Measurements from ENCODE around the gene KANSL1.

Gene KANSL1

GRCh38 chr17:46141645-46142044, 51.6 kb downstream of the KANSL1 start:
- in situ Hi-C loops (cut with HindIII; ENCODE audit: low sequenced_read_pairs) = no loop called here

DNA sequence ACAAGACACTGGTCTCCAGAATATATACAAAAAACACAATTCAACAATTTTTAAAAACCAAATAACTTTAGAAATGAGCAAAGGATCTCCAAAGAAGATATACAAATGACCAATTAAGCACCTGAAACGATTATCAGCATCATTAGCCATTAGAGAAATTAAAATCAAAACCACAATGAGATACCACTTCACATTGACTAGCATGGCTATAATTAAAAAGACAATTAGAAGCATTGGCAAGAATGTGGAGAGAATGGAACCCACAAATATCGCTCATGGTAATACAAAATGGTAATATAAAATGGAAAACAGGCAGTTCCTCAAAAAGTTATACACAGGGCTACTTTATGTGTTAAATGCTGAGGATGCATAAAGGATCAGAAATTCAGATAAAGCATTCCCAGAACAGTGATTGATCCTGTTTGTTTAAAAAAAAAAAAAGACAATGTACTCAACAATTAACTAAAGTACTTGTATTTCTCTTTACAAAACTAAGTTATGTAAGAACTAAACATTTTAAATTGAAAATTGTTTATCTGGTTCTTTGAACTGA, 52.5 kb downstream of the KANSL1 start:
- in situ Hi-C loops (cut with HindIII; ENCODE audit: low sequenced_read_pairs) = no loop called here

DNA sequence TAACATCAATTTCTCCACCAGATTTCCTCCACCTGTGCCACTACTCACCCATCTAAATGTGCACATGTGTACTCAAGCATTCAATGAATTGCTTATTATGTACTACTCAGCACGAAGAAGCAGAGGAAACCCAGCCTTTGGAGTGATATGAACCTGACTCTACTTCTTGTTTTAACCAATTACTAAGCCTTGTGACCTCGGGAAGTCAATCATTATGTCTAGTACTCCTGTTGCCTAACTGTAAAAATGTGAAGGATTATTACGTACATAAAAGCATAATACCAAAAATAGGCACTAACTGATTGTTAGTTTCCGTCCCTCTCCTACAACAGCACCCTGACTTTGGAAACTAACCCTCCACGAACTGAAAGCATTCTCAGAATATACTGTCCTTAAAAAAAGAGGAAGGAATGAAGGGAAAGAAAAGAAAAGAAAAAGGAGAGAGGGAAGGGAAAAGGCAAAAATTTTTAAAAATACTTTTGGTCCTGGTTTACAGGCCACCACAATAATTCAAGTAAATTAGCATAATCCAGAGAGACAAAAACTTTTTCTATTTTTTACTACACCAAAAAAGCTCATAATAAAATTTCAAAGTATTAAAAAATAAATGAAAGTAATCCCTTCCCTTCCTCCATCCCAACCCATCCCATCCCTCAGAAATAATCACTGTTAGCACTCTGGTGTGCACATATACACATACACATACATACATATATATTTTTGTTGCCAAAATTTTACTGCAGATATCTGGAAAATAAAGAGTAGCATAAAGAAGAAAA, 53.6 kb downstream of the KANSL1 start:
- in situ Hi-C loops (cut with HindIII; ENCODE audit: low sequenced_read_pairs) = no loop called here

DNA sequence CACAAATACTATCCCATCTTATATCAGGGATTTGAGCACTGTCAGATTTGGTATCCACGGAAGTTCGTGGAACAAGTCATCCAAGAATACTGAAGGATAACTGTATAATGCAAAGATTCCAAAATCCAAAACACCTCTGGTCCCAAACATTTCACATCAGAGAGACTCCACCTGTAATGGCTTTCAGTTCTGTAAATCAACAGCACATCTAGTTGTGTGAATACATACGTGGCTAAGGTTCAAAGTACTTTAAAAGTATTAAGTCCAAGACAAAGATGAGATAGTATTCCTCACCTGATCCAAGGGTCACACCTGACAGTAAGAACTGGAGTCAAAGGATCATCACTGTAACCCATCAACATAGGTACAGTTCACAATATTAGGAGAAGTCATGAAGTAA, 54.8 kb downstream of the KANSL1 start:
- in situ Hi-C loops (cut with HindIII; ENCODE audit: low sequenced_read_pairs) = no loop called here

- in situ Hi-C loops (cut with HindIII; ENCODE audit: low sequenced_read_pairs) = no loop called here
These were observed 56.4 kb downstream of the KANSL1 start for GRCh38 chr17:46136820-46137219.

GRCh38 chr17:46135879-46136563, 57.2 kb downstream of the KANSL1 start:
- in situ Hi-C loops (cut with HindIII; ENCODE audit: low sequenced_read_pairs) = no loop called here

DNA sequence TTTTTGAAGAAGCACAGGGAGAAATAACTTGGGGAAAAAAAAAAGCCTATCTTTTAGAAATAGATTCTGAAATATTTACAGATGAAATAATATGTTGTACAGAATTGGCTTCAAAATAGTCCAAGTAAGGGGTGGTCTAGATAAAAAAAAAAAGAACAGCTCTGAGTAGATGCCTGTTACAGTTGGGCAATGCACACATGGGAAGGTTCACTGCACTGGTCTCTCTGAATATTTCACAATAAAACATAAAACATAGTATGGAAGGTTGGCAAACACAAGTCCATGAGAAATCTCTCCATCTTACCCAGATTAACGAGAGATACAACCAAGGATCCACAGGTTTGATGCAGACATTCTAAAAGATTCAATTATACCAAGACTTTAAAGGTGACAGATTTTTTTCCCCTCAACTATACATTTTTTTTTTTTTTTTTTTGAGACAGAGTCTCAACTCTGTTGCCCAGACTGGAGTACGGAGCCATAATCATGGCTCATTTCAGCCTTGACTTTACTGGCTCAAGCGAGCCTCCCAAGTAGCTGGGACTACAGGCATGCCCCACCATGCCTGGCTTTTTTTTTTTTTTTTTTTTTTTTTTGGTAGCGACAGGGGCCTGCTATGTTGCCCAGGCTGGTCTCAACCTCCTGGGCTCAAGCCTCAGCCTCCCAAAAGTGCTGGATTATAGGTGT, 58.0 kb downstream of the KANSL1 start:
- in situ Hi-C loops (cut with HindIII; ENCODE audit: low sequenced_read_pairs) = no loop called here

GRCh38 chr17:46129302-46129701, 63.9 kb downstream of the KANSL1 start:
- in situ Hi-C loops (cut with HindIII; ENCODE audit: low sequenced_read_pairs) = loop anchor here (5.0 kb wide), 2 partner anchors 48 to 87 kb away; no protein-coding TSS in a partner anchor

DNA sequence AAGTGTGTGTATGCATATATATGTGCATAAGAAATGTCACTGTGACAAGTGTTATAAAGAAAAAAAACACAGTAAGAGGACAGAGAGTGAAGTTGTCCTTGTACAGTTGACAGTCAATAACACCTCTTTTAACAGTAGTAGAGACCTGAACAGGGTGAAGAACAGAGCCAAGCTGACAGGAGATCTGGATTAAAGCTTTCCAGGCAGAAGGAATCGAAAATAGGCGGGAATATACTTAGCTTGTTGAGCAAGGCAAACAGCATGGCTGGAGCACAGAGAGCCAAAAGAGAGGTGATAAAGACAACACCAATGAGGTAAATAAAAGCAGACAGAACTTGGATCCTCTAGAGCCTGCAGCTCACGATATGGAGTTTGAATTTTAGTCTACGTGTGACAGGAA, 64.8 kb downstream of the KANSL1 start:
- in situ Hi-C loops (cut with HindIII; ENCODE audit: low sequenced_read_pairs) = loop anchor here (5.0 kb wide), 2 partner anchors 49 to 86 kb away; no protein-coding TSS in a partner anchor

DNA sequence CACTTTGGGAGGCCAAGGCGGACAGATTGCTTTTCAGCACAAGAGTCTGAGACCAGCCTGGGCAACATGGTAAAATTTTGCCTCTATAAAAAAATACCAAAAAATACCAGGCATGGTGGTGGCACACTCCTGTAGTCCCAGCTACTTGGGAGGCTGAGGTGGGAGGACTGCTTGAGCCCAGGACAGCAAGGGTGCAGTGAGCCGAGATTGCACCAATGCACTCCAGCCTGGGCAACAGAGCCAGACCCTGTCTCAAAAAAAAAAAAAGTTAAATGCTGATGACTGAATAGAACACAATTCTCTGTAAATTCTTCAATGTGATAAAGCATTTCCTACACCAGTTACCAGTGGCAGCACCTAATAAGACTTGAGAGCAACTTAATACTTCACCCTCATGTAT, 65.7 kb downstream of the KANSL1 start:
- in situ Hi-C loops (cut with HindIII; ENCODE audit: low sequenced_read_pairs) = loop anchor here (5.0 kb wide), 2 partner anchors 50 to 85 kb away; no protein-coding TSS in a partner anchor

DNA sequence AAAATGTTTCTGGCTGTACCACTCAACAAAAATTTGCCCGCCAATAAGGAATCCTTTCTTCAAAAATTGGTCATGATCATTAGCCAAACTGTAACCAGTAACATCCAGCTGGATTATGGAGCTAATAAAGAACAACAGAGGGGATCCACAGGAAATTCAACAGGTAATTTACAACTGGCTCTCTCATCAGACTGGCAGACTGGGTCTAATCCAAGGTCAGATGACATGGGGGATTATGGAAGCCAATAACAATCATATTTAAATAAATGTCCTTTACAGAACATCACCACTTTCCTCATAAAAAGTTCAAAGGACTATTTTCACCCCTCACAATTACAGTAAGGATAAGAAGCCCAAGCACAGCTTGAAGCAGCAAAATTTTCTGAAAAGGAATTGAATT, 66.4 kb downstream of the KANSL1 start:
- in situ Hi-C loops (cut with HindIII; ENCODE audit: low sequenced_read_pairs) = loop anchor here (5.0 kb wide), 2 partner anchors 50 to 85 kb away; no protein-coding TSS in a partner anchor

DNA sequence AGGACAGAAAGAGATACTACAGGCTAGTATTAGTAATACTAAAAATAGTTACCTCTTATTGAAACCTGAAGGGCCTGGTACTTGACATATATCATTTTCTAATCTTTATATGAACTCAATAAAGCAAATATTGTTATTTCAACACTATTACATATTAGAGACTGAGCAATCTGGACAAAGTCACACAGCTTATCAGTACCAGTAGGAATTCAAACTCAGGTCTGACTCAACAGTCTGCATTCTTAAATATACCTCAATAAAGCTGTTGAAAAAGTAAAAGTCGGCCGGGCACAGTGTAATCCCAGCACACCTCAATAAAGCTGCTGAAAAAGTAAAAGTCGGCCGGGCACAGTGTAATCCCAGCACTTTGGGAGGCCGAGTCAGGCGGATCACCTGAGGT, 67.4 kb downstream of the KANSL1 start:
- in situ Hi-C loops (cut with HindIII; ENCODE audit: low sequenced_read_pairs) = loop anchor here (5.0 kb wide), 2 partner anchors 51 to 84 kb away; no protein-coding TSS in a partner anchor

DNA sequence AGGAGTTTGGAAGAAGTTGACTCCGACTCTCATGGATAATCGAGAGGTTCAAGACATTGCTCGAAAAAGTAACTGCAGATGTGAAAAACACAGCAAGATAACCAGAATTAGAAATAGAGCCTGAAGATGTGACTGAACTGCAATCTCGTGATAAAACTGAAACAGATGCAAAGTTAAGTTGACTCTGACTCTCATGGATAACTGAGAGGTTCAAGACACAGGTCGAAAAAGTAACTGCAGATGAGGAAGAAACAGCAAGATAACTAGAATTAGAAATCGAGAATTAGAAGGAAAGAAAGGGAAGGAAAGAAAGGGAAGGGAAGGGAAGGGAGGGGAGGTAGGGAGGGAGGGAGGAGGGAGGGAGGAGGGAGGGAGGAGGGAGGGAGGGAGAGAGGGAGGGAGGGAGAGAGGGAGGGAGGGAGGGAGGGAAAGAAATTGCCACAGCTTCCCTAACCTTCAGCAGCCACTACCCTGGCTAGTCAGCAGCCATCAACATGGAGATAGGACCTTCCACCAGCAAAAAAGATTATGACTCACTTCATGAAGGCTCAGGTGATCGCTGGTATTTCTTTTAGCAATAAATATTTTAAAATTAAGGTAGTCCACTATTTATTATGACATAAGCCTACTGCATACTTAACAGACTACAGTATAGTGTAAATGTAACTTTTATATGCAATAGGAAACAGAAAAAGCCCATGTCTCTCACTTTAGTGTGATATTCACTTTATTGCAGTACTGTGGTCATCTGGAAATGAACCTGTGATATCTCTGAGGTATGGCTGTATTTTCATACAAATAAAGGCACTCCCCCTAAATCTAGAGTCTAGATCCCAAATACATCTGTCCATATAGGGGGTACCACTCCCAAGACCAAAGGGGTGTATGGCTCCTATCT, 68.3 kb downstream of the KANSL1 start:
- in situ Hi-C loops (cut with HindIII; ENCODE audit: low sequenced_read_pairs) = loop anchor here (5.0 kb wide), 3 partner anchors 38 to 83 kb away; no protein-coding TSS in a partner anchor

GRCh38 chr17:46123607-46124006, 69.6 kb downstream of the KANSL1 start:
- in situ Hi-C loops (cut with HindIII; ENCODE audit: low sequenced_read_pairs) = loop anchor here (5.0 kb wide), 1 partner anchor 36 kb away; no protein-coding TSS in a partner anchor

DNA sequence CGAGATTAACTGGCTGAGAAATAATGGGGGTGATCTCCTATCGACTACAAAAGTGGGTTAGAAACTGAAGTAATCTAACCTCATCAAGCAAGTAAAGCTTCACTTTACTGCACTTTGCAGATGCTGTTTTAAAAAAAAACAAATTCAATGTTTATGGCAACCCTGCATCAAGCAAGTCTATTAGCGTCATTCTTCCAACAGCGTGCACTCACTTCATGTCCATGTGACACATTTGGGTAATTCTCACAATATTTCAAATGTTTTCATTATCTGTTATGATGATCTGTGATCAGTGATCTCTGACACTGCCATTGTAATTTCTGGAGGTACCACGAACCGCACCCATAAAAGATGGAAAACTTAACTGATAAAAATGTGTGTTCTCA, 70.8 kb downstream of the KANSL1 start:
- in situ Hi-C loops (cut with HindIII; ENCODE audit: low sequenced_read_pairs) = loop anchor here (5.0 kb wide), 1 partner anchor 35 kb away; no protein-coding TSS in a partner anchor

- in situ Hi-C loops (cut with HindIII; ENCODE audit: low sequenced_read_pairs) = loop anchor here (5.0 kb wide), 1 partner anchor 35 kb away; no protein-coding TSS in a partner anchor
These were observed 71.3 kb downstream of the KANSL1 start for GRCh38 chr17:46121841-46122485.

DNA sequence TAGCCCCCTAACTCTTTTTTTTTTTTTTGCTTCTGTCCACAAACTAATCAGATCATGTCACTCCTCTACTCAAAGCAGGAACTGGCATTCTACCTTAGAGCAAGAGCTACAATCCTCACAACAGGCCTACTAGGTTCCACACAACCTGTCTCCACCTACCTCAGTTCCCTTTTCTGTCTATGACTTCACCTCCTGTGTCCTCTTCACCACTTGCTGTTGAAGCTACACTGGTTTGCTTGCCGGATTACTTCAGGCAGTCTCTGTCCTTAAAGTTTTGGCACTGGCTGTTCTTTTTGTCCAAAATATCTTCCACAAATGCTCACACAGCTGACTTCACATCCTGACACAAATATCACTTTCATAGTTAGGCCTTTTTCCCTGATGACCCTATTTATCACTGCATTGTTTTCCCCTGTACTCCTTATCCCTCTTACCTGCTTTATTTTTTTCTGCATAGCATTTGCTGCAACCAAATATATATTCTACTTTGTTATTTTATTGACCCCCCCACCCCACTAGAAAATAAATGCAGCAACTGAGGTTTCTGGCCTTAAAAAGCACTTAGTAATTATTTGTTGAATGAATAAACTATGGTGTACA, 72.0 kb downstream of the KANSL1 start:
- in situ Hi-C loops (cut with HindIII; ENCODE audit: low sequenced_read_pairs) = loop anchor here (5.0 kb wide), 1 partner anchor 34 kb away; no protein-coding TSS in a partner anchor

DNA sequence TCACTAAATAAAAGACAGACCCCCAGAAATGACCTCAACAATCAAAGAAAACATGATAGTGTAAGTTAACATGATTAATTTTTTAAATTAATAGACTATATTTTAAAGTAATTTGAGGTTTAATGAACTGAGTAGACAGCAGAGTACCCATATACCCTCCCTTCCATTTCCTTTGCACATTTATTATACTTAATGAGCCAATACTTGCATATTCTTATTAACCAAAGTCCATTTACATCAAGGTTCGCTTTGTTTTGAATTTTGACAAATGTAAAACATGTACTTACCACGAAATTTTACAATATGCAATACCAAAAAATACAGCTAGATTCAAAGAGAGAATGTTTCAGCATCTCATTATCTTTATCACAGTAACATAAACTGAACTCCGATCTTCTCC, 72.7 kb downstream of the KANSL1 start:
- in situ Hi-C loops (cut with HindIII; ENCODE audit: low sequenced_read_pairs) = loop anchor here (5.0 kb wide), 1 partner anchor 33 kb away; no protein-coding TSS in a partner anchor

DNA sequence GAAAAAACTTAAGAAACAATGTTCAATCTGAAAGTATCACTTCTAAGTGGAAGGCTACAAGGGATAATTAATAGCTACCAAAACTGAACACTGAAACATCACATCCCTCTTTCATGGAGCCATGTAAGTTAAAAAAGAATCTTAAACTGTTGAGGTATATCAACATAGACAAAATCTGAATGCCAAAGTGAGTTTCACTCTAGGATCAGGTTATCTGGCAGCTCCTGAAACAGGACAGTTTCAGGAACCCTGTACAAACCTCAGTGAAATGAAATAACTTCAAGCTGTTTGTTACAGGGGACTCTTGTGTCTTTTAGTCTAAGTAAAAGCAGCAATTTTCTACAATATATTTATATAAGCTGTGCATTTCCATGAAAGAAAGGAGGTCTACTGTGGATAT, 73.2 kb downstream of the KANSL1 start:
- in situ Hi-C loops (cut with HindIII; ENCODE audit: low sequenced_read_pairs) = loop anchor here (5.0 kb wide), 1 partner anchor 33 kb away; no protein-coding TSS in a partner anchor

Data from endothelial cell of hepatic sinusoid (primary cell).